ENCODE data around the gene GRIK3. TPM values are rescaled to one million over a fixed set of nuclear protein-coding genes. Genes with fewer than 3 reads are reported as not detected.
"Not testable (repeated sequence)": the region's sequence is repeated elsewhere in the genome, so short reads cannot be mapped to it uniquely, and the experiment has no call there.

GRIK3 gene
- total RNA-seq, 1 donor from 2014 or later: 30.2 TPM

GRCh38 chr1:36776948-36777831, 257.1 kb downstream of the GRIK3 start:
- FAIRE-seq: no peak
- DNase-seq (ENCODE audit: low spot score in 2 of 2): no peak

- FAIRE-seq (no peak), DNase-seq (ENCODE audit: low spot score in 2 of 2) (no peak)
Observed at GRCh38 chr1:36776256-36776655, 258.1 kb downstream of the GRIK3 start.

GRCh38 chr1:36775716-36776115, 258.6 kb downstream of the GRIK3 start:
- FAIRE-seq: no peak
- no peak for DNase-seq (ENCODE audit: low spot score in 2 of 2)

- DNase-seq (ENCODE audit: low spot score in 2 of 2) (no peak), FAIRE-seq (no peak)
Observed at GRCh38 chr1:36773827-36774541, 260.3 kb downstream of the GRIK3 start.

- FAIRE-seq (no peak), DNase-seq (ENCODE audit: low spot score in 2 of 2) (no peak)
Observed at GRCh38 chr1:36772647-36773495, 261.4 kb downstream of the GRIK3 start.

GRCh38 chr1:36771660-36772284, 262.5 kb downstream of the GRIK3 start:
- DNase-seq (ENCODE audit: low spot score in 2 of 2) (no peak), FAIRE-seq (no peak)

- no peak for FAIRE-seq
Observed at GRCh38 chr1:36771240-36771639, 263.1 kb downstream of the GRIK3 start.

GRCh38 chr1:36769886-36770830, 264.2 kb downstream of the GRIK3 start:
- DNase-seq (ENCODE audit: low spot score in 2 of 2) (no peak), FAIRE-seq (no peak)

More at GRCh38 chr1:36771240-36771639, 263.1 kb downstream of the GRIK3 start:
- no peak for DNase-seq (ENCODE audit: low spot score in 2 of 2)

- FAIRE-seq (no peak), DNase-seq (ENCODE audit: low spot score in 2 of 2) (no peak)
Observed at GRCh38 chr1:36768486-36769178, 265.7 kb downstream of the GRIK3 start.

GRCh38 chr1:36767429-36767828, 266.9 kb downstream of the GRIK3 start:
- not testable (repeated sequence) for FAIRE-seq; DNase-seq (ENCODE audit: low spot score in 2 of 2)

- DNase-seq (ENCODE audit: low spot score in 2 of 2): no peak
- FAIRE-seq: no peak
Observed at GRCh38 chr1:36766481-36766880, 267.8 kb downstream of the GRIK3 start.

- no peak for FAIRE-seq
- no peak for DNase-seq (ENCODE audit: low spot score in 2 of 2)
Observed at GRCh38 chr1:36765785-36766300, 268.5 kb downstream of the GRIK3 start.

- no peak for DNase-seq (ENCODE audit: low spot score in 2 of 2)
- no peak for FAIRE-seq
Observed at GRCh38 chr1:36764798-36765197, 269.5 kb downstream of the GRIK3 start.

GRCh38 chr1:36763771-36764170, 270.5 kb downstream of the GRIK3 start:
- DNase-seq (ENCODE audit: low spot score in 2 of 2) (peak in 1 of 2 donors; percentile 42), FAIRE-seq (no peak)

- no peak for FAIRE-seq
Observed at GRCh38 chr1:36762174-36762573, 272.1 kb downstream of the GRIK3 start.

GRCh38 chr1:36761113-36761512, 273.2 kb downstream of the GRIK3 start:
- FAIRE-seq: no peak
- no peak for DNase-seq (ENCODE audit: low spot score in 2 of 2)

More at GRCh38 chr1:36762174-36762573, 272.1 kb downstream of the GRIK3 start:
- no peak for DNase-seq (ENCODE audit: low spot score in 2 of 2)

- DNase-seq (ENCODE audit: low spot score in 2 of 2) (no peak), FAIRE-seq (no peak)
Observed at GRCh38 chr1:36760081-36760480, 274.2 kb downstream of the GRIK3 start.

- DNase-seq (ENCODE audit: low spot score in 2 of 2) (no peak), FAIRE-seq (no peak)
Observed at GRCh38 chr1:36759355-36759754, 275.0 kb downstream of the GRIK3 start.
